Loucy (cell line): ENCODE data around the gene ZNF543.

ENCODE experiments used
- H2AFZ ChIP-seq: fragments of 200-600 bp; sonication (generic); 2 replicates; pipeline ENCODE4 v1.6.0; 2016; ENCODE audit warnings: antibody characterized with exemption, mild to moderate bottlenecking, low read length, moderate library complexity
- H3F3A ChIP-seq: fragments of 200-600 bp; 2 replicates; pipeline ENCODE4 v1.6.0; 2016; ENCODE audit warnings: antibody characterized with exemption, low read depth, mild to moderate bottlenecking
- H3K27me3 ChIP-seq: fragments of 200-600 bp; sonication (generic); 2 replicates; pipeline ENCODE4 v1.6.1; 2014; ENCODE audit warnings: low read length, mild to moderate bottlenecking; ENCODE audit not compliant: insufficient read depth, poor library complexity, severe bottlenecking
- H3K36me3 ChIP-seq: fragments of 200-600 bp; sonication (generic); 2 replicates; pipeline ENCODE4 v1.6.1; 2016; ENCODE audit warnings: low read length; ENCODE audit not compliant: insufficient read depth
- H3K4me1 ChIP-seq: fragments of 200-600 bp; sonication (generic); 2 replicates; pipeline ENCODE4 v1.5.1; 2014; ENCODE audit warnings: low read length, mild to moderate bottlenecking; ENCODE audit not compliant: insufficient read depth, poor library complexity, severe bottlenecking
- H3K4me2 ChIP-seq: fragments of 200-600 bp; sonication (generic); 2 replicates; pipeline ENCODE4 v1.6.0; 2014; ENCODE audit warnings: antibody characterized with exemption, low read length, low read depth, mild to moderate bottlenecking; ENCODE audit not compliant: poor library complexity, severe bottlenecking
- H3K4me3 ChIP-seq: fragments of 200-600 bp; sonication (generic); 2 replicates; pipeline ENCODE4 v1.5.1; 2014; ENCODE audit warnings: low read length, mild to moderate bottlenecking, mixed read lengths; ENCODE audit not compliant: poor library complexity, severe bottlenecking
- H3K79me2 ChIP-seq: fragments of 200-600 bp; sonication (generic); 2 replicates; pipeline ENCODE4 v1.6.1; 2014; ENCODE audit warnings: low read length; ENCODE audit not compliant: insufficient read depth
- H3K9ac ChIP-seq: fragments of 200-600 bp; sonication (generic); 2 replicates; pipeline ENCODE4 v1.6.0; 2014; ENCODE audit warnings: mild to moderate bottlenecking, low read depth, low read length, moderate library complexity; ENCODE audit not compliant: poor library complexity, severe bottlenecking
- H3K9me2 ChIP-seq: fragments of 200-600 bp; sonication (generic); replicated peaks from 2 replicates; pipeline ENCODE4 v1.6.1; 2016; ENCODE audit warnings: low read depth, low read length, mixed read lengths
- H3K9me3 ChIP-seq: fragments of 200-600 bp; sonication (generic); 2 replicates; pipeline ENCODE4 v1.6.1; 2014; ENCODE audit warnings: mild to moderate bottlenecking, antibody characterized with exemption, low read length, low read depth; ENCODE audit not compliant: insufficient read depth
- H4K20me1 ChIP-seq: fragments of 200-600 bp; sonication (generic); 2 replicates; pipeline ENCODE4 v1.6.0; 2014; ENCODE audit warnings: antibody characterized with exemption, low read length, mild to moderate bottlenecking; ENCODE audit not compliant: insufficient read depth, poor library complexity, severe bottlenecking
- CTCF ChIP-seq: fragments of 200-600 bp; sonication (generic); conservative IDR thresholded peaks from 2 replicates; pipeline ENCODE4 v1.5.1; 2014; ENCODE audit warnings: mild to moderate bottlenecking, antibody characterized with exemption, low read length
- EZH2phosphoT487 ChIP-seq: fragments of 200-600 bp; IDR thresholded peaks from 2 replicates; pipeline ENCODE4 v1.6.1; 2018; ENCODE audit warnings: antibody characterized with exemption, mild to moderate bottlenecking, moderate library complexity, borderline replicate concordance

Gene ZNF543

GRCh38 chr19:57308514-57308913 is 11.8 kb upstream of the ZNF543 start:
- H3K9me2 ChIP-seq: no peaks in the 10 kb centered on the region
- H3K9me3 ChIP-seq: no peaks in the 10 kb centered on the region
- no peaks in the 10 kb centered on the region for H3K36me3 ChIP-seq
- no peaks in the 10 kb centered on the region for H3F3A ChIP-seq
- no peak for TF ChIP-seq EZH2phosphoT487
- TF ChIP-seq CTCF: no peak
- no peaks in the 10 kb centered on the region for H3K79me2 ChIP-seq
- no peaks in the 10 kb centered on the region for H4K20me1 ChIP-seq
- H3K4me2 ChIP-seq: no peak overlapping the region
- no peak overlapping the region for H3K9ac ChIP-seq
- no peaks in the 10 kb centered on the region for H3K4me1 ChIP-seq
- no peak overlapping the region for H3K4me3 ChIP-seq
- no peak overlapping the region for H2AFZ ChIP-seq
- H3K27me3 ChIP-seq: no peaks in the 10 kb centered on the region

GRCh38 chr19:57310792-57311191 is 9.5 kb upstream of the ZNF543 start:
- no peak overlapping the region for H3K4me3 ChIP-seq
- TF ChIP-seq EZH2phosphoT487 (no peak), CTCF (no peak)
- no peaks in the 10 kb centered on the region for H3K9me2 ChIP-seq
- no peaks in the 10 kb centered on the region for H3K36me3 ChIP-seq
- no peak overlapping the region for H2AFZ ChIP-seq
- H3K79me2 ChIP-seq: no peaks in the 10 kb centered on the region
- no peaks in the 10 kb centered on the region for H3K4me1 ChIP-seq
- H4K20me1 ChIP-seq: no peaks in the 10 kb centered on the region
- no peaks in the 10 kb centered on the region for H3F3A ChIP-seq
- peaks cover 4% of the 10 kb centered on the region for H3K27me3 ChIP-seq
- H3K4me2 ChIP-seq: no peak overlapping the region
- no peaks in the 10 kb centered on the region for H3K9me3 ChIP-seq
- no peak overlapping the region for H3K9ac ChIP-seq

GRCh38 chr19:57314146-57314545 is 6.1 kb upstream of the ZNF543 start:
- no peaks in the 10 kb centered on the region for H3F3A ChIP-seq
- H3K4me1 ChIP-seq: no peaks in the 10 kb centered on the region
- no peaks in the 10 kb centered on the region for H3K36me3 ChIP-seq
- no peaks in the 10 kb centered on the region for H3K79me2 ChIP-seq
- no peak overlapping the region for H2AFZ ChIP-seq
- no peak for TF ChIP-seq EZH2phosphoT487
- TF ChIP-seq CTCF: no peak
- no peak overlapping the region for H3K4me3 ChIP-seq
- no peak overlapping the region for H3K9ac ChIP-seq
- peaks cover 4% of the 10 kb centered on the region for H3K27me3 ChIP-seq
- no peaks in the 10 kb centered on the region for H4K20me1 ChIP-seq
- H3K9me3 ChIP-seq: no peaks in the 10 kb centered on the region
- no peaks in the 10 kb centered on the region for H3K9me2 ChIP-seq
- no peak overlapping the region for H3K4me2 ChIP-seq
